Panc1 (cell line): Measurements from ENCODE around the gene KLF14. TPM values are rescaled to one million over a fixed set of nuclear protein-coding genes. Genes with fewer than 3 reads are reported as not detected.
"Not testable (repeated sequence)": the region's sequence is repeated elsewhere in the genome, so short reads cannot be mapped to it uniquely, and the experiment has no call there.

ENCODE experiments used
- ATAC-seq: fragments of 200-7000 bp; cut with Tn5 transposase; 2 replicates; pipeline ENCODE4 v1.9.1; 2020; ENCODE audit warnings: mild to moderate bottlenecking, moderate library complexity
- BruUV-seq: library from RNA; stranded (reverse); fragments of 400-500 nt; replicated peaks from 2 replicates; lab custom pipeline; 2021; lab: Mats Ljungman, UMichigan
- CTCF ChIA-PET: fragments of 300-600 bp; sonication (Branson Sonifier 250); formaldehyde crosslinking; loops from one replicate; lab custom pipeline; 2022; ENCODE audit warnings: antibody characterized with exemption; lab: Charles Lee
- POLR2A ChIA-PET: fragments of 300-600 bp; sonication (Branson Sonifier 250); formaldehyde crosslinking; loops from one replicate; lab custom pipeline; 2022; ENCODE audit warnings: antibody characterized with exemption; lab: Charles Lee
- DNase-seq: peaks from one replicate; pipeline ENCODE4 v3.0.0-alpha.2; 2010; ENCODE audit warnings: low read depth, low spot score
- H3K27ac ChIP-seq: 2 replicates; pipeline ENCODE4 v1.5.1; 2011; ENCODE audit warnings: mild to moderate bottlenecking, low read length, inconsistent platforms
- H3K27me3 ChIP-seq: fragments of 200-500 bp; sonication (Bioruptor generic); 2 replicates; pipeline ENCODE4 v1.6.0; 2014; ENCODE audit warnings: low read length, inconsistent platforms; ENCODE audit not compliant: control insufficient read depth, insufficient read depth
- H3K36me3 ChIP-seq: fragments of 200-500 bp; sonication (Bioruptor generic); 2 replicates; pipeline ENCODE4 v1.5.1; 2014; ENCODE audit warnings: inconsistent platforms, mild to moderate bottlenecking, low read length, moderate library complexity; ENCODE audit not compliant: control insufficient read depth, insufficient read depth
- H3K4me1 ChIP-seq: 2 replicates; pipeline ENCODE4 v1.5.1; 2011; ENCODE audit warnings: inconsistent platforms, mild to moderate bottlenecking, low read length, moderate library complexity; ENCODE audit not compliant: control insufficient read depth, insufficient read depth
- H3K4me3 ChIP-seq, 2 experiments: 2 replicates each; pipeline ENCODE4 v1.5.1; 2011 to 2012; ENCODE audit warnings: low read depth in 2 of 2, low read length in 2 of 2, mild to moderate bottlenecking in 2 of 2, inconsistent platforms in 1 of 2, moderate library complexity in 1 of 2
- H3K9me3 ChIP-seq: fragments of 200-500 bp; sonication (Bioruptor generic); 2 replicates; pipeline ENCODE4 v1.5.1; 2014; ENCODE audit warnings: low read depth, mild to moderate bottlenecking, inconsistent platforms, low read length, moderate library complexity; ENCODE audit not compliant: control insufficient read depth, insufficient read depth
- CTCF ChIP-seq: fragments of 450-650 bp; IDR thresholded peaks from 2 replicates; pipeline ENCODE4 v1.5.1; 2017; ENCODE audit warnings: mild to moderate bottlenecking
- POLR2AphosphoS5 ChIP-seq: IDR thresholded peaks from 2 replicates; pipeline ENCODE4 v1.6.1; 2012; ENCODE audit warnings: mild to moderate bottlenecking, low read depth, low read length, moderate library complexity
- REST ChIP-seq, 2 experiments: IDR thresholded peaks; 2 replicates each; pipeline ENCODE4 v1.6.1; 2011 to 2012; ENCODE audit warnings: low read depth in 2 of 2, control low read depth in 1 of 2, low read length in 1 of 2, mild to moderate bottlenecking in 1 of 2, moderate library complexity in 1 of 2; ENCODE audit not compliant: insufficient read depth in 1 of 2
- SIN3A ChIP-seq: IDR thresholded peaks from 2 replicates; pipeline ENCODE4 v1.6.1; 2012; ENCODE audit warnings: low read depth, mild to moderate bottlenecking, low read length, moderate library complexity, borderline replicate concordance; ENCODE audit not compliant: insufficient read depth
- TCF7L2 ChIP-seq: IDR thresholded peaks from 2 replicates; pipeline ENCODE4 v1.6.1; 2011; ENCODE audit warnings: mild to moderate bottlenecking, low read depth, low read length, inconsistent platforms
- in situ Hi-C: cut with HindIII; loops from 2 replicates; pipeline ENCODE4 v1.10.0; 2016; ENCODE audit warnings: low sequenced_read_pairs, low pct_unique_long_range_greater_than_20kb
- intact Hi-C: fragments of 100-400 bp; cut with micrococcal nuclease; formaldehyde crosslinking; loops from one replicate; pipeline ENCODE4 v1.10.0; 2022; ENCODE audit not compliant: unreplicated experiment
- total RNA-seq: library from RNA; stranded (reverse); gene quantifications from one replicate; pipeline ENCODE4 v1.2.1, GENCODE V29; 2021; ENCODE audit not compliant: unreplicated experiment

The KLF14 gene
- total RNA-seq, 1 experiment from 2014 or later = 0.39 TPM

- in situ Hi-C loops = no loop called here
- intact Hi-C loops = no loop called here
- DNase-seq = no peak
- H3K27me3 ChIP-seq = peaks cover 3% of the 10 kb centered on the region; the same call in 1 of the 2 replicates
- ATAC-seq = no peak
- POLR2A ChIA-PET = no interaction called here
- no peaks in the 10 kb centered on the region for H3K36me3 ChIP-seq
- no peak for TF ChIP-seq CTCF
- no peak for TF ChIP-seq TCF7L2
- TF ChIP-seq POLR2AphosphoS5 = no peak
- TF ChIP-seq REST (IDR thresholded peaks at IDR 0.05; ENCODE audit: insufficient read depth in 1 of 2, low read depth in 2 of 2, low read length in 1 of 2) = no peak
- no peak for TF ChIP-seq SIN3A
- H3K4me3 ChIP-seq = no peak overlapping the region
- no peak overlapping the region for H3K27ac ChIP-seq
- BruUV-seq = no TSS peak
- CTCF ChIA-PET = no interaction called here
- no peaks in the 10 kb centered on the region for H3K4me1 ChIP-seq
- H3K9me3 ChIP-seq = no peaks in the 10 kb centered on the region; the same call in 1 of the 2 replicates
These were observed 43.4 kb upstream of the KLF14 start for GRCh38 chr7:130777426-130777825.

GRCh38 chr7:130772456-130772855 is 38.4 kb upstream of the KLF14 start:
- in situ Hi-C loops, H3K27ac ChIP-seq, H3K4me3 ChIP-seq, BruUV-seq, H3K9me3 ChIP-seq, ATAC-seq, H3K4me1 ChIP-seq, CTCF ChIA-PET, H3K27me3 ChIP-seq, intact Hi-C loops, DNase-seq, H3K36me3 ChIP-seq: not testable (repeated sequence)
- POLR2A ChIA-PET = interaction anchor here (0.6 kb wide), 1 partner anchor 131 kb away, joined by 11 read pairs; no protein-coding TSS in a partner anchor

GRCh38 chr7:130768854-130769253 is 34.8 kb upstream of the KLF14 start:
- DNase-seq (no peak), ATAC-seq (no peak)
- Histone ChIP-seq H3K27me3 (no peaks in the 10 kb centered on the region), H3K36me3 (no peaks in the 10 kb centered on the region), H3K27ac (no peak overlapping the region), H3K9me3 (peaks cover 3% of the 10 kb centered on the region; the same call in 1 of the 2 replicates), H3K4me1 (no peaks in the 10 kb centered on the region), H3K4me3 (no peak overlapping the region)
- in situ Hi-C loops (no loop called here), intact Hi-C loops (no loop called here)
- TF ChIP-seq REST (IDR thresholded peaks at IDR 0.05; ENCODE audit: insufficient read depth in 1 of 2, low read depth in 2 of 2, low read length in 1 of 2) = no peak
- TF ChIP-seq SIN3A = no peak
- no peak for TF ChIP-seq TCF7L2
- TF ChIP-seq POLR2AphosphoS5 = no peak
- TF ChIP-seq CTCF = no peak
- ChIA-PET CTCF (no interaction called here), POLR2A (no interaction called here)
- no TSS peak for BruUV-seq
